Measurements from ENCODE around the gene P4HB. TPM values are rescaled to one million over a fixed set of nuclear protein-coding genes. Genes with fewer than 3 reads are reported as not detected.
A peak's percentile ranks its signal among the peaks of the same experiment; 100 is the strongest.

Gene P4HB
- total RNA-seq, 2 donors from 2014 or later = 506 to 602 TPM

GRCh38 chr17:81823820-81824550 is 36.4 kb downstream of the P4HB start:
- H3K27me3 Mint-ChIP-seq = no peaks in the 10 kb centered on the region
- peaks cover 5% of the 10 kb centered on the region for H3K4me1 Mint-ChIP-seq
- ATAC-seq (replicated peaks) = no peak
- no peak overlapping the region for H3K4me3 Mint-ChIP-seq
- no peaks in the 10 kb centered on the region for H3K36me3 Mint-ChIP-seq (ENCODE audit: low read depth)
- no peaks in the 10 kb centered on the region for H3K9me3 Mint-ChIP-seq
- H3K27ac Mint-ChIP-seq = no peak overlapping the region

GRCh38 chr17:81822996-81823819 is 37.1 kb downstream of the P4HB start:
- Mint-ChIP-seq H3K36me3 (ENCODE audit: low read depth) (no peaks in the 10 kb centered on the region), H3K27ac (no peak overlapping the region), H3K4me1 (peaks cover 5% of the 10 kb centered on the region), H3K27me3 (no peaks in the 10 kb centered on the region), H3K4me3 (no peak overlapping the region), H3K9me3 (no peaks in the 10 kb centered on the region)
- ATAC-seq (replicated peaks) = no peak

- H3K27me3 Mint-ChIP-seq = peaks cover 4% of the 10 kb centered on the region
- H3K27ac Mint-ChIP-seq = peak overlapping the region; percentile 43
- peaks cover 5% of the 10 kb centered on the region for H3K4me1 Mint-ChIP-seq
- no peak for ATAC-seq (replicated peaks)
- no peak overlapping the region for H3K4me3 Mint-ChIP-seq
- no peaks in the 10 kb centered on the region for H3K9me3 Mint-ChIP-seq
- H3K36me3 Mint-ChIP-seq (ENCODE audit: low read depth) = no peaks in the 10 kb centered on the region
These were observed 38.1 kb downstream of the P4HB start for GRCh38 chr17:81822312-81822637.

GRCh38 chr17:81821603-81822311 is 38.6 kb downstream of the P4HB start:
- no peaks in the 10 kb centered on the region for H3K36me3 Mint-ChIP-seq (ENCODE audit: low read depth)
- H3K27ac Mint-ChIP-seq = peak overlapping the region; percentile 43
- H3K9me3 Mint-ChIP-seq = no peaks in the 10 kb centered on the region
- H3K4me3 Mint-ChIP-seq = no peak overlapping the region
- peaks cover 5% of the 10 kb centered on the region for H3K4me1 Mint-ChIP-seq
- H3K27me3 Mint-ChIP-seq = peaks cover 4% of the 10 kb centered on the region
- ATAC-seq (replicated peaks) = peak; percentile 44

- Mint-ChIP-seq H3K36me3 (ENCODE audit: low read depth) (no peaks in the 10 kb centered on the region), H3K4me3 (no peak overlapping the region), H3K4me1 (peaks cover 4% of the 10 kb centered on the region), H3K27ac (no peak overlapping the region), H3K27me3 (peaks cover 4% of the 10 kb centered on the region), H3K9me3 (no peaks in the 10 kb centered on the region)
- peak; percentile 57 for ATAC-seq (replicated peaks)
These were observed 39.2 kb downstream of the P4HB start for GRCh38 chr17:81821147-81821546.

- Mint-ChIP-seq H3K9me3 (no peaks in the 10 kb centered on the region), H3K36me3 (ENCODE audit: low read depth) (no peaks in the 10 kb centered on the region), H3K27ac (no peak overlapping the region), H3K4me1 (no peaks in the 10 kb centered on the region), H3K27me3 (peaks cover 4% of the 10 kb centered on the region), H3K4me3 (no peak overlapping the region)
- ATAC-seq (replicated peaks) = no peak
These were observed 40.6 kb downstream of the P4HB start for GRCh38 chr17:81819708-81820107.

GRCh38 chr17:81817758-81818147 is 42.6 kb downstream of the P4HB start:
- H3K4me1 Mint-ChIP-seq = no peaks in the 10 kb centered on the region
- no peaks in the 10 kb centered on the region for H3K9me3 Mint-ChIP-seq
- H3K27me3 Mint-ChIP-seq = peaks cover 4% of the 10 kb centered on the region
- no peak for ATAC-seq (replicated peaks)
- H3K36me3 Mint-ChIP-seq (ENCODE audit: low read depth) = no peaks in the 10 kb centered on the region
- no peak overlapping the region for H3K4me3 Mint-ChIP-seq
- no peak overlapping the region for H3K27ac Mint-ChIP-seq

- H3K27me3 Mint-ChIP-seq = peaks cover 4% of the 10 kb centered on the region
- no peaks in the 10 kb centered on the region for H3K36me3 Mint-ChIP-seq (ENCODE audit: low read depth)
- H3K27ac Mint-ChIP-seq = no peak overlapping the region
- no peak for ATAC-seq (replicated peaks)
- H3K9me3 Mint-ChIP-seq = no peaks in the 10 kb centered on the region
- no peaks in the 10 kb centered on the region for H3K4me1 Mint-ChIP-seq
- H3K4me3 Mint-ChIP-seq = no peak overlapping the region
These were observed 44.7 kb downstream of the P4HB start for GRCh38 chr17:81815646-81815986.

GRCh38 chr17:81814748-81815645 is 45.3 kb downstream of the P4HB start:
- ATAC-seq (replicated peaks) = no peak
- Mint-ChIP-seq H3K4me3 (no peak overlapping the region), H3K9me3 (no peaks in the 10 kb centered on the region), H3K27me3 (peaks cover 8% of the 10 kb centered on the region), H3K27ac (no peak overlapping the region), H3K36me3 (ENCODE audit: low read depth) (no peaks in the 10 kb centered on the region), H3K4me1 (no peaks in the 10 kb centered on the region)

- H3K4me1 Mint-ChIP-seq = no peaks in the 10 kb centered on the region
- H3K27me3 Mint-ChIP-seq = peaks cover 15% of the 10 kb centered on the region
- H3K9me3 Mint-ChIP-seq = no peaks in the 10 kb centered on the region
- H3K4me3 Mint-ChIP-seq = no peak overlapping the region
- H3K36me3 Mint-ChIP-seq (ENCODE audit: low read depth) = no peaks in the 10 kb centered on the region
- H3K27ac Mint-ChIP-seq = no peak overlapping the region
- no peak for ATAC-seq (replicated peaks)
These were observed 46.3 kb downstream of the P4HB start for GRCh38 chr17:81813861-81814683.

GRCh38 chr17:81813371-81813684 is 47.0 kb downstream of the P4HB start:
- H3K4me3 Mint-ChIP-seq = no peak overlapping the region
- no peak overlapping the region for H3K27ac Mint-ChIP-seq
- no peaks in the 10 kb centered on the region for H3K4me1 Mint-ChIP-seq
- no peaks in the 10 kb centered on the region for H3K9me3 Mint-ChIP-seq
- no peak for ATAC-seq (replicated peaks)
- no peaks in the 10 kb centered on the region for H3K36me3 Mint-ChIP-seq (ENCODE audit: low read depth)
- H3K27me3 Mint-ChIP-seq = peaks cover 18% of the 10 kb centered on the region

GRCh38 chr17:81812571-81813370 is 47.6 kb downstream of the P4HB start:
- Mint-ChIP-seq H3K27ac (no peak overlapping the region), H3K4me1 (no peaks in the 10 kb centered on the region), H3K9me3 (no peaks in the 10 kb centered on the region), H3K36me3 (ENCODE audit: low read depth) (no peaks in the 10 kb centered on the region), H3K4me3 (no peak overlapping the region), H3K27me3 (peaks cover 17% of the 10 kb centered on the region)
- ATAC-seq (replicated peaks) = no peak
